NCI-H2029 (cell line): Measurements from ENCODE around the gene PPIB.

Experiments used
- DNase-seq: peaks from one replicate; lab custom pipeline; 2025; lab: John Stamatoyannopoulos, UW

PPIB gene

DNA sequence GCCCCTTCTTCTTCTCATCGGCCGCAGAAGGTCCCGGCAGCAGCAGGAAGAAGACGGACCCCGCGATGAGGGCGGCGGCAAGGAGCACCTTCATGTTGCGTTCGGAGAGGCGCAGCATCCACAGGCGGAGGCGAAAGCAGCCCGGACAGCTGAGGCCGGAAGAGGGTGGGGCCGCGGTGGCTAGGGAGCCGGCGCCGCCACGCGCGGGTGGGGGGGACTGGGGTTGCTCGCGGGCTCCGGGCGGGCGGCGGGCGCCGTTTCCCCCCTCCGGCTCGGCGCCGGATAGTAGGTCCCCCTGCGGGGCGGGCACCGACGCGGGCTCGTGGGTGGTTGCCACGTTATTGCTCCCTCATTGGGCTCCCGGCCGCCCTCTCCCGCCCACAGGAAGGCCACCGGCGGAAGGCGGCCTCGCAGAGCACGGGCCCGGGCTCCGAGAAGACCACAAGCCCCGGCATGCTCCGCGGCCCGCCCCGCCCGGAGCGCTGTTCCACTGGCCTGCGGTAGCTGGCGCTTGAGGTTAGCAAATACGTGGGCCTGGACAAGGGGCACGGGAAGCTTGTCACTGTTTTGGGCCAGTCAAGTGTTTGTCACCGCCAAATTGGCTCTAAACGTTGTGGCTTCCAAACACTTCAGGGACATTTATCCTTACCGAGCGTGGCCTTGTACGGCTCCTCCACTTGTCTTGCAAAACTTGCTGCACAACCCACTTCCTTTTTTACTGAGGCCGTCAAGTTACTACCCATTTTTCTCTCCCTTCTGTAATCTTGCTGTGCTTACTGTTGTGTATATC, at the start of gene PPIB:
Gene PPIB (minus strand): TSS at position 154 of the 790 bp plus-strand sequence. CDS start 36 bp downstream, at position 118.
- peak; percentile 91 for DNase-seq

DNA sequence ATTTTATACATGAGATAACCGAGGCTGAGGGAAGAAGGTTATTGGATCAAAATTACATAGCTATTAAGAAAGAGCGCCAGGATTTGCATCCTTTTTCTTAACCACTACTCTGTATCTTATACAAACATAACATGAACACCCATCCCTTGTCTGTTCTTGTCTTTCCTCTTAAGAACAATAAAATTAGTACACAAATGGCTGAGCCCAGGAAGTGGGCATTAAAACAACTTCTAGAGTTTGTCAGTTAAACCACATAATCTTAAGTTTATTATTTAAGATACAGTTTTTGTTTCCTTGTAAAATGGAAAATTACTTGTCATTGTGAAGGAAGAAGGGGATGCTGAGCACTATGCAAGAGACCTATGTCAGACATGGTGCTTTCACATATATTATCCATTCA, 48.9 kb upstream of the PPIB start:
- no peak for DNase-seq

DNA sequence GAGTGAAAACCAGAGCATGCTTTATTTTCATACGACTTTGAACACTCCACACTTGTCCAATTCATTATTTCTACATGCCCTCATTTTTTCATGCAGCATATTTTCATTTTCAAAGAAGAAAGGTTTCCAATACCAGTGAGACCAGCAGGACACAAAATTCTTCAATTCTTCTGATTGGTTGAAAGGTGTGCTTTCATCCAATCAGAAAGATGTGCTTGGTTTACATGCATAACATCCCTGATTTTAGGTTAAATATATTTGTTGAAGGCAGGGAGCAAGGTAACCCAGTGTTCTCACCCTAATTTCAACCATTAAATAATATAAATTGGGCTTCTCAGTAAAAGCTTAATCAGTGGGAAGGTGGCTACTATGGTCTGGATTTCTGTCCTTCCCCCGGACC, 47.5 kb upstream of the PPIB start:
- DNase-seq: no peak

DNA sequence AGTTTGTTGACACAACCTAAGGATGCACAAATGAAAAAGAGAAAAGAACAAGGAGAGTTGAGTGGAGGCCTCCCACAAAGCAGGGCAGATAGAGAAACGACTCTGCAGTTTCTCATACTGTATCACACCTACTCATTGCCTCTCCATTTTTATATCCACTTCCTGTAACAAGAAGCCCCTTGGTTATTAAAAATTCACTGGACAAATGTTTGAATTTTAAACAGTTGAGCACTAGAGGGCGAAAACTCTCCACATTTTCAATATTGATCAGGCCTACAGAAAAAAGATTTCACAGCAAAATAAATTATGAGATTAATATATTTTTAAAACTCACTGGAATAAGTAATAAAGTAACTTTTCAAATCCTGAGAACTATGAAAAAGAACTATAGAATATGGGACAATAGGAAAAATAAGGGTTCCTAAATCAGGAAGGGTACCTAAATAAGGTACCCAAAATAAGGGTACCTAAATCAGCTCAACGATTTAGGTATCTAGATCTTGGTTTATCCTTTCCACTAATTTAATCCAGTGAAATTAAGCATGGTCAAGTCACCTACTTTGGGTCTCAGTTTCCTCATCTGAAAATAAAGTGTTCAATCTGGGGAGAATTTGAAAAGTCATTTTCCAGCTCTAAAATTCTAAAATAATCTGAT, 47.0 kb upstream of the PPIB start:
- peak; percentile 42 for DNase-seq

DNA sequence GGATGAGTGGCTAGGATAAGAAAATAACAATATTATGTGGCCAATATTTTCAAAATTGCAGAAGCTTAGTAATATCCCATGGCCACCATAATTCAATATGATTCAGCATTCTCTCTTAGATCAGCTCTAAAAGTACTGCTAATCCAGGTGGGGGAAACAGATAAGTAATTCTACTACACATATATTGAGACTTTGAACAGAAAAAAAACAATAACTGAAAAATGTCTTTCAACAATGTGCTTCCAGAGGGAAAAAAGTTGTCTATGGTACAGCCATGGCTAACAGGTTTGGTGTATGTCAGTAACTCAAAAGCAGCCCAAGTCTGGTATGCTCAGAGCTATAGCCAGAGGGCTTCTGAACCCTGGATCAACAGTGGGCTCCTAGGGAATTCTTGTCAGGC, 42.4 kb upstream of the PPIB start:
- DNase-seq: no peak

DNA sequence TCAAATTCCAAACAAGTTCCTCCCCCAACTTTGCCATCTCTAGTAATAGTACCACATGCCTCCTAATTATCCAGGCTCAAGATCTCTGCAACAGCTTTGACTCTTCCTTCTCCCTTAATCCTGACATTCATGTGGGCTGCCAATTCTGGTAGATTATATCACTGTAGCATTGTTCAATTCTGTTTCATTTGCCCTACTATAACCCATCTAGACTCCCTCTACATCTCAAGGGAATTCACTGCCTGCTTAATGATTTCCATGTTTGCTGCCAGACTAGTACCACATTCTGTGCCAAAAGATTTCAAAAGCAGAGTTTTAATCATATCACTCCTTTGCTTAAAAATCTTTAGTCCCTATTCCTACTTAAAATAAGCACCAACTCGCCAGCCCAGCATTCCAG, 34.6 kb upstream of the PPIB start:
- DNase-seq: no peak

DNA sequence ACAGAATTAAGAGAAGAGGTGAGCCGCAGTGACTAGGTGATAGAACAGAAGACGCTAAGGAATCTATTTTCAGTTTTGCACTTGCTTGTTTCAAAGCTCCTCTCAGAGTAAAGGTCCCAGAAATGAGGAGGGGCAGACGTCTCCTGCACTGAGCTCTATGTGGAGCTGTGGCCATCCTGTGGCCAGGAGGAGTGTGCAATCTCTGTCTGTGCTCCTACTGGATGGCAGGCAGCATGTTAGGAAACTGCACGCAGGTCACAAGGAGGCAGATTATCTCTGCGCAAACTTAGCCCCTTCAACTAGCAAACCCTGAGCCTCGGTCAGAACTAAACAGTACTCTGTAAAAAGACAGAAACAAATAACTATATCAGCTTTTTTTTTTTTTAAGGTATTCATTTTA, 31.1 kb upstream of the PPIB start:
- DNase-seq: no peak

DNA sequence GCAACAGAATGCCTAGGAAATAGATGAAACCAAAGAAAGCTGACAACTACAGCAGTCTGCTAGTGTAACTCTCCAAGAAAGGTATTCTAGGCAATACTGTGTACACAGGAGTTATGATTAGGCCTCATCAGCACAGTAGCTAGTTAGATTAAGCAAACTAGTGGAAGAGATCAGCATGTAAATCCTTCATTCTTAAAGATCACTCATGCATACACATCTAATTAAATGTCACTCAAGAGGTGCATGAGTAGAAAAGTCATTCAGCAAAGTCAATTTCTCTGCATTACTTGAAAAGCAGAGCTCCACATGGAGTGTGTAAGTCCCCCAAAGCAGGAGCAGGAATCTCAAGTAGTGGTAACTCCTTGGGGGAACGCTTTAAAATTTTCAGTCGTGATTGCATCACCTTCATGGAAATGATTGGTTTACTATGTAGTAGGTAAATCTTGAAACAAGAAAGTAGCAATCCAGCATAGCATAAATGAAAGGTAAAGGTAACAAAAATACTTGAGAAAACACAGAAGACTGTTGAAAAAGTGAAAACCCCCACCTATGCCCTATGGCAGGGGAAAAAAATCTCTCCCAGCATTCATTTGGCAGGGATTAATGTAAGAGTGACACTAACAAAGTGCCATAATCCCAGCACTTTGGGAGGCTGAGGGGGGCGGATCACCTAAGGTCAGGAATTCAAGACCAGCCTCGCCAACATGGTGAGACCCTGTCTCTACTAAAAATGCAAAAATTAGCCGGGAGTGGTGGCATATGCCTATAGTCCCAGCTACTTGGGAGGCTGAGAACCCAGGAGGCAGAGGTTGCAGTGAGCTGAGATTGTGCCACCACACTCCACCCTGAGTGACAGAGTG, 29.4 kb upstream of the PPIB start:
- DNase-seq: no peak

DNA sequence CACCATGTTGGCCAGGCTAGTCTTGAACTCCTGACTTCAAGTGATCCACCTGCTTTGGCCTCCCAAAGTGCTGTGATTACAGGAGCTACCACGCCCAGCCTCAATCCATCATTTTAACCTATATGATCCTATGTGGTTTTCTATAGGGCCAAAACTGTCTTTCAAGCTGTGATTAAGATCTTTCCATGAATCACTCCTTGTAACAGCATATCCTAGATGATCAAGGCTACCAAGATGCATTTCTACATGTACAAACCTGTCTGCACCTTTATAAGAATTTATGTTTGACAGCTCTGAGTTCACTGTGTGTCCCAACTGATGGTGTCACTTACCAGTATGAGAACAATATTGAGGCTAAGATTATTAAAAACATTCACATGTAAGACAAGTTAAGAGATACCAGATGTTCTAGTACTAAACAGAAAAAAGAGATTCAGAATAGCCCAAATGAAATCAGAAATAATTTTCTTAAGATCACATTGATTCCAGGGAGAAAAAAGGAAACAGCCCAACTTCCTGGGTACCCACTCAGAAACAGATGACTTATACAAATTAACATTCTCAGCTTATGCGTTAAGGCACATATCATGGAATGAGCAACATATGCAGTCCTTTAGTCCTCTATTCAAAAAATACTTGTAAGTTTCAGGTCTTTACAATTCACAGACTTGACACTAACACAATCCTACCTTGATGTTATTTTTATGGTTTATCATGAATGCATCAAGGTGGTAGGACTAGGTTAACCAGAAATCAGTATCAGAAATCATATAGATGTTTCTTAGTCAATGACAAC, 24.8 kb upstream of the PPIB start:
- DNase-seq: no peak

DNA sequence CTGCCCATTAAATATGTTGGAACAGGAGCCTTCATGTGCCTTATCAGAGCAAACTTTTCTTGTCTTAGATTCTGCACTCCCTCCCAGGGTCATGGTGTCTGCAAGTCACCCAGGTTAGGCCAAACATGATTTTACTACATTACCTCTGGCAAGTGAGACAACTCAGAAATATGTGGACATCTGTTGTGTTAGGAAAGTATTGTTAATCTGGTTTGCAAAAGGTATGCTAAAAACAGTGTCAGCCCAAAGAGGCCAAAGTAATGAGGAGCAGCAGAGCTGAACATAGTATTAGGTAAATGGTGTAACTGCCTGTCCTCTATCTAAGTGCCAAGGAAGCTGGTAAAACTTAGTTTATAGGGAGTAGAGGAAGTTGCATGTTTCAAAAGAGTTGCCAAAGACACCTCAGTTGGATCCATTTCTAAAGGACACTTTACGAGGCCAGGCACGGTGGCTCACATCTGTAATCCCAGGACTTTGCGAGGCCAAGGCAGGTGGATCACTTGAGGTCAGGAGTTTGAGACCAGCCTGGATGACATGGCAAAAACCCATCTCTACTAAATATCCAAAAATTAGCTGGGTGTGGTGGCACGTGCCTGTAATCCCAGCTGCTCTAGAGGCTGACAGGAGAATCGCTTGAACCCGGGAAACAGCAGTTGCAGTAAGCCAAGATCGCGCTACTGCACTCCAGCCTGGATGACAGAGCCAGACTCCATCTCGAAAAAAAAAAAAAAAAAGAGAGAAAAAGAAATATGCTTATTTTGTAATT, 22.5 kb upstream of the PPIB start:
- no peak for DNase-seq

DNA sequence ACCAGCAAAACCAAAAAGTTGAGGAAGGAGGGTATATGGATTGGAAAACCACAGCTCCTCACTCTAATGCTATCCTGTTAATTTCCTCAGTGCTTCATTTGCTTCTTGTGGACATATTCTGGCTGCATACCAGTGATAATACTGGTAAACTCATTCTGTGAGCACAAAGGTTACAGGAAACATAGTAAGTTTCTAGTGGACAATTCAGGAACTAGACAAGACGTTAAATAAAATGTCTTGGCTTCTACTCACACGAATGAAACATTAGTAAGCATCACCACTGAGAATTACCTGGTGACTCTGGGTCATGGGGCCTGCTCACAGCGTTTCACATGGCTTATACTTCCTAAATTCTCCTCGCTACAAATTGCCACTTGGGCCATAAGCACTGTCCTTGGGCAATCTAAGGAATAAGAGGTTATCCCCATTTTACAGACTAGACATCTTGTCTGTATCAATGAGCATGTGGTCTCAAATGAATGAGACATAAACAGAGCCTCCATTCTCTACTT, 20.1 kb upstream of the PPIB start:
- DNase-seq: no peak

DNA sequence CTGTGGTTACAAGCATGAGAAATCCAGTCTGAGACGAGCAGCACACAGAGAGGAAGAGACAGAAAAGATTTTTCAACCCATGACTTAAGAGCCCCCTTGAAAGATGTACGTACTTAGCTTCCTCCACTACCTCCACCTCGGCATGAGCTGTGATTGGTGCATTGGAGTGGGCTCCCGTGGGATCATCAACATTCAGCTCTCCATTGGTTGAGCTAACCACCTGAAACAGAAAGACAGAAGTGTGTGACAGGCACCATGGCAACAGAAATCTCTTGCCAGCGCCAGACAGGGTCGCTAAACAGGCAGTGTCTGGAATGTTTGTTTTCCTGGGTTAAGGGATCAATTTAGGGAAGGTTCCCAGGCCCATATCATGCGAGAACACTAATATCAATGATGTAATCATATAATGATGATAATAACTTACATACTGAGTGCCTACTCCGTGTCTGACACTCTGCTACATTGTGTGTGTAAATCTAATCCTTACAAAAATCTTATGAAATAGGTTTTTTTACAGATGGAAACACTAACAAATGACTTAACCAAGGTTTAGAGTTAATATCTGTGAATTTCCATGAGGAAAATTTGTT, 17.5 kb upstream of the PPIB start:
- no peak for DNase-seq

DNA sequence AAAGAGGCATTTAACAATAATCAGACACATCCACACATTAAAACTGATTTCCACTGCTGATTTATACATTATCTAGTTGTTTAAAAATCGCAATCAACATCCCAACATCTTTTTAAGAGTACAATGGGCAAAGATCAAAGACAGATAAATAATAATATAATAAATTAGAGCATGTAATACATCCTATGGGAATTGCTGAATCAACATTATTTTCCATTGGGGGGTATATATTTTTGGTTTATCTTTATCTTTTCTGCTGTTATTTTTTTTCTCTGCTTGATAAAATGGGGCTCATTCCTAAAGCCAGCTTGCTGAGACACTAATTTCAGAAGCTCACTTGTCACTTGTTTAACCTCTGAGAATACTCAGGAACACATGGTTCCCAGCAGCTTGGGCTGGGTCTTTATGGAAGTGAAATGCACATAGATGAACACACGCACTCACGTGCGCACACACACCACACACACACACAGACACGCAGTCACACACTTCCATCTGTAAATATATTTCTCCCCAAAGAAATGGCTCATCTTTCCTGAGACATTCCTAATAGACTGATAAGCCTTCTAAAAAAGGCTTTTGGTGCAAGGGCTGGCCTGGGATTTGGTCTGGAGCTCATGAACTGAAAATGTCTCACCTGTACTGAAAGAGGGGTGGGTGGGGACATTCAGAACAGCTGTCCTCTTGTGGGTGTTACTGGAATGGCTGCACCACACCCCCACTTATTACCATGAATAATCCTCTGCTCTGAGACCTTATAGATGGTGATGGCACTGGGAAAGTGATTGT, 3.5 kb upstream of the PPIB start:
- no peak for DNase-seq

DNA sequence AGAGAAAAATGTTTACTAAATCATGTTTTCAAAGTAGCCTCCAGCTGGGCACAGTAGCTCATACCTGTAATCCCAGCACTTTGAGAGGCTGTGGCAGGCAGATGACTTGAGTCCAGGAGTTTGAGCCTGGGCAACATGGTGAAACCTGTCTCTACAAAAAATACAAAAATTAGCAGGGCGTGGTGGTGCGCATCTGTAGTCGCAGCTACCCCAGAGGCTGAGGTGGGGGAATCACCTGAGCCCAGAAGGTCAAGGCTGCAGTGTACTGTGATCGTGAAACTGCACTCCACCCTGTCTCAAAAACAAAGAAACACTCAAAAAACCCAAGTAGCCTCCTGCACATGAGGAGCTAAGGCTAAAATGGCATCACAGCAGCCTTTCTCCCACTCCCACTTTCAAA, 1.6 kb upstream of the PPIB start:
- no peak for DNase-seq

DNA sequence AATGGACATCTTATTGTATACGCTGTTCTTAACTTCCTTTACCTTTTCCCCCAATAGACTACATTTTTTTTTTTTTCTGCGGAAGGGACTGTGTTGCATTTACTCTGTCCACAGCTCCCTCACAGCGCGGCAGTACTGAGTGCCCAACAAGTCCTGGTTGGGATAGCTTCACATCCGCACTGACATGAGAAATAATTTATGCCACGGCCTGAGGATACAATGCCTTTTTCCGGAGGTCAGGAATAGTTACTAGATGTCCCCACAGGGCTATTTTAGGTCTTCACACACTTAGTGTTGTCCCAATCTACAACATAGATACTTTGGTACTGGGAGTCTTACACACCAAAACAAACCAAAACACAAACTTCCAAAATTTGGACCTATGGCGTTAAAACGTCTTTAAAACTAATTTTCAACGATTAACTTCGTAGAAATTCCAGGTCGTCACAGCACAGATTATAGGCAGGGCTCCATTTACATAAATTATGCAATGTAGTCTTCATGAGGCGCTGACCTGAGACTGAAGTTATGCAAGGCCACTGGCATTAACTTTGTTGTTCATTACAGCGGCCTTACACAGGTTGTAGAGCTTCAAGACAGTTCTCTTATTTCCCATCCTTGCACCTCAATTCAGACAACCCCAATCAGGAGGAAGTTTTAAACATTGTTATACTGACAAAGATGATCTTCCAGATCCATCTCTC, 989 bp upstream of the PPIB start:
- DNase-seq: no peak

DNA sequence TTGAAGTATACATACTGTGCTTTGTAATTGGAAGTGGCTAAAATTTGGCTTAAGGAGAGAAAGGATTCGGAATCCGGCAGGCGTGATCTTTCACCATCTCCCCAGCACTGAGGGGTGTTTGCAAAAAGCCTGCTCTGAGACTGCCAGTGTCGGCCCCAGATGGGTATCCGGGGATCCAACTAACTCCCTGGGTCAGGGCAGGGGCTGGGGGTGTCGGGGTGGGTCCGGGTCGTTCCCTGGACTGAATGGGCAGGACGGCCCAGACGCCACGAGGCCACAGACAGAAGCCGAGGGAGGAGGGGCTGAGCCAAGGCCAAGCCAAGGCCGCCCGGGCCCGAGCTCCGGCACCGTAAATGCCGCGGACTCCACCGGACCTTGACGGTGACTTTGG, 349 bp downstream of the PPIB start:
- no peak for DNase-seq

DNA sequence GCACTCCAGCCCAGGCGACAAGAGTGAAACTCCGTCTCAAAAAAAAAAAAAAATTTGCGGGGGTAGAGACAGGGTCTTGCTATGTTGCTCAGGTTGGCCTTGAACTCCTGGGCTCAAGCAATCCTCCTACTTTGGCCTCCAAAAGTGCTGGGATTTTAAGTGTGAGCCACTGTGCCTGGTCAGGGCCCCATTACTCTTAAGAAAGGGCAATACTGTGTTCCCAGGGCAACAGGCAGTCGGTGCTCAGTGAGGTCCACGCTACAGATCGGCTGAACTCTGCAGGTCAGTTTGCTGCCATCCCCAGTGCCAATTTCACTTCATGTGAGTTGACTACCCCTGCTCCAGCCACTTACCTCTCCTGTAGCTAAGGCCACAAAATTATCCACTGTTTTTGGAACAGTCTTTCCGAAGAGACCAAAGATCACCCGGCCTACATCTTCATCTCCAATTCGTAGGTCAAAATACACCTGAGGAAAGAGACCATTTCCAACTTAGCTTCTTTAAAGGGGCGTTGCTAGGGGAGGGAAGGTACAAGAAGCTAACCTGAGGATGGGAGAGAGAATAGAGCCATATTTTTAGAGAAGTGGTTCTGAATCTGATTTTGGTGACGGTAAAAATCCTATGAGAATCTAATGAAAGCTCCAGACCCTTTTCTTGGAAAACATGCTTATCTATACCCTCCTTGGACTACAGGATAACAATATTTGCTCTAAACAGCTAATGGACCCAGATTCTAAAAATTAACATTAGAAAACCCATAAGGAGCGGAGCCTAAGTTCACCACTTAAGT, 939 bp downstream of the PPIB start:
- no peak for DNase-seq

DNA sequence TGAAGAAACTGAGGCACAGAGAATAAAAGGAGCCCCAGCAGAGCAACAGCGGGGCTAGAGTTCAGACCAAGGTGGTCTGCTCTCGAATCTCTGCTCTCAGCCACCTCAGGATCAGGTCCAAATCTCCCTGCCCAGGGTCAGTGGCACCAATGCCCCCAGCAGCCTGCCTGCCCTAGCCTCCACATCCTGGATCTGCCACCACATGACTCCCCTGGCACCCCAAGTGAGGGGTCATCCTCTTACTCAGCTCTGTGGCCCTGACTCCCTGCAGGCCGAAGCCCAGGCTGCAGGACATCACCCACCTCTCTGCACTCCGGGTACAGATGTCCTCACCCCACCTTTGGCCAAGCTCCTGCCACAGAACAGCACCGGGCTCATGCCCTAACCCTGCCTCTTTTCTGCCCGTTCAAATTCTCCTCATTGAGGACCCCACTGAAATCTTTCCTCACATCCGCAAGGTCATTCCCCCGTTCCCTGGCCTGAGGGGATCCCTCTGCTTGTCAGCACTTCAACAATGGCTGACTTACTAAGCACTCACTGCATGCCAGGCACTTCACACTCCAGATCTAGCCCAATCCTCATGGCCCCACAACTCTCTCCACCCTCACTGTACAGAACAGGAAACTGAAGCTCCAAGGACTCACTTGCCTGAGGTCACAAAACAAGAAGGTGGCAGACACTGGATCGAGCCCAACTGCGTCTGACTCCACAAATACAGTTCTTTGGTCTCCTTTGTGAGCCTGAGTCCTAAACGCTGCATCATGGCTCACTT, 4.3 kb downstream of the PPIB start:
- no peak for DNase-seq
